PFSK-1 (cell line): ENCODE results near the gene ZHX3.

Source experiments
- FOXP2 ChIP-seq: optimal IDR thresholded peaks from 2 replicates; pipeline ENCODE3; 2011; ENCODE audit warnings: borderline replicate concordance, control low read depth, inconsistent platforms; ENCODE audit not compliant: insufficient read depth; ENCODE audit errors: extremely low read length, extremely low read depth
- POLR2AphosphoS5 ChIP-seq: IDR thresholded peaks from 2 replicates; pipeline ENCODE4 v1.6.1; 2012; ENCODE audit warnings: low read depth, mild to moderate bottlenecking, control low read depth, low read length, moderate library complexity
- SIN3A ChIP-seq: IDR thresholded peaks from 2 replicates; pipeline ENCODE4 v1.6.1; 2012; ENCODE audit warnings: mild to moderate bottlenecking, low read length, moderate library complexity, borderline replicate concordance; ENCODE audit not compliant: insufficient read depth
- TAF1 ChIP-seq: IDR thresholded peaks from 2 replicates; pipeline ENCODE4 v1.6.1; 2012; ENCODE audit warnings: low read length, control low read depth, borderline replicate concordance; ENCODE audit not compliant: insufficient read depth
- TF ChIP-seq, protein P1 (sequence below), 2 experiments: IDR thresholded peaks; 2 replicates each; pipeline versions ENCODE4 v1.6.1 to v1.8.0; 2011 to 2012; ENCODE audit warnings: low read depth in 2 of 2, low read length in 2 of 2, control low read depth in 1 of 2, inconsistent platforms in 1 of 2, mild to moderate bottlenecking in 1 of 2, moderate library complexity in 1 of 2; ENCODE audit not compliant: insufficient read depth in 1 of 2

Gene ZHX3

GRCh38 chr20:41142919-41143318 is 174.6 kb downstream of the ZHX3 start:
- no peak for TF ChIP-seq FOXP2
- TF ChIP-seq TAF1 = no peak
- TF ChIP-seq SIN3A = no peak
- TF ChIP-seq POLR2AphosphoS5 = no peak
- TF ChIP-seq, protein P1, sequence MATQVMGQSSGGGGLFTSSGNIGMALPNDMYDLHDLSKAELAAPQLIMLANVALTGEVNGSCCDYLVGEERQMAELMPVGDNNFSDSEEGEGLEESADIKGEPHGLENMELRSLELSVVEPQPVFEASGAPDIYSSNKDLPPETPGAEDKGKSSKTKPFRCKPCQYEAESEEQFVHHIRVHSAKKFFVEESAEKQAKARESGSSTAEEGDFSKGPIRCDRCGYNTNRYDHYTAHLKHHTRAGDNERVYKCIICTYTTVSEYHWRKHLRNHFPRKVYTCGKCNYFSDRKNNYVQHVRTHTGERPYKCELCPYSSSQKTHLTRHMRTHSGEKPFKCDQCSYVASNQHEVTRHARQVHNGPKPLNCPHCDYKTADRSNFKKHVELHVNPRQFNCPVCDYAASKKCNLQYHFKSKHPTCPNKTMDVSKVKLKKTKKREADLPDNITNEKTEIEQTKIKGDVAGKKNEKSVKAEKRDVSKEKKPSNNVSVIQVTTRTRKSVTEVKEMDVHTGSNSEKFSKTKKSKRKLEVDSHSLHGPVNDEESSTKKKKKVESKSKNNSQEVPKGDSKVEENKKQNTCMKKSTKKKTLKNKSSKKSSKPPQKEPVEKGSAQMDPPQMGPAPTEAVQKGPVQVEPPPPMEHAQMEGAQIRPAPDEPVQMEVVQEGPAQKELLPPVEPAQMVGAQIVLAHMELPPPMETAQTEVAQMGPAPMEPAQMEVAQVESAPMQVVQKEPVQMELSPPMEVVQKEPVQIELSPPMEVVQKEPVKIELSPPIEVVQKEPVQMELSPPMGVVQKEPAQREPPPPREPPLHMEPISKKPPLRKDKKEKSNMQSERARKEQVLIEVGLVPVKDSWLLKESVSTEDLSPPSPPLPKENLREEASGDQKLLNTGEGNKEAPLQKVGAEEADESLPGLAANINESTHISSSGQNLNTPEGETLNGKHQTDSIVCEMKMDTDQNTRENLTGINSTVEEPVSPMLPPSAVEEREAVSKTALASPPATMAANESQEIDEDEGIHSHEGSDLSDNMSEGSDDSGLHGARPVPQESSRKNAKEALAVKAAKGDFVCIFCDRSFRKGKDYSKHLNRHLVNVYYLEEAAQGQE (IDR thresholded peaks at IDR 0.05; ENCODE audit: insufficient read depth in 1 of 2, low read depth in 2 of 2, low read length in 2 of 2) = no peak

DNA sequence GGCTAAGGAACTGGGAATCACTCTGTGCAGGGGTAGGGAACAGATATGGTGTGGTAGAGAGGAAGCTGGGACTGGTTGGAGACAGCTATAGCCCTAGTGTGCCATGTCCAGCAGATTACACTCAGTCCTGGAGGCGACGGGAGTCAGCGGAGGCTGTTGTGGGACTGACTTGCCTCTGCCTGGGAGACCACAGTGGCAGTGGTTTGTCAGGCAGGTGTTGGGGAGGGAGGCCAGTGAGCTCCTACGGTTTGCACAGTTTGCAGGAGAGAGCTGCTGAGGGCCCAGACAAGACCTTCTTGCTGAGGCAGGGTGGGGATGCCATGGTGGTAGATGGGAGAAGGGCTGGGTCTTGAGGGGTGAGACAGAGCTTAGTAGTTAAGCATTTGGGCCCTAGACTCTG is 175.3 kb downstream of the ZHX3 start:
- no peak for TF ChIP-seq TAF1
- TF ChIP-seq, protein P1 (IDR thresholded peaks at IDR 0.05; ENCODE audit: insufficient read depth in 1 of 2, low read depth in 2 of 2, low read length in 2 of 2) = no peak
- no peak for TF ChIP-seq POLR2AphosphoS5
- TF ChIP-seq SIN3A = no peak
- no peak for TF ChIP-seq FOXP2

DNA sequence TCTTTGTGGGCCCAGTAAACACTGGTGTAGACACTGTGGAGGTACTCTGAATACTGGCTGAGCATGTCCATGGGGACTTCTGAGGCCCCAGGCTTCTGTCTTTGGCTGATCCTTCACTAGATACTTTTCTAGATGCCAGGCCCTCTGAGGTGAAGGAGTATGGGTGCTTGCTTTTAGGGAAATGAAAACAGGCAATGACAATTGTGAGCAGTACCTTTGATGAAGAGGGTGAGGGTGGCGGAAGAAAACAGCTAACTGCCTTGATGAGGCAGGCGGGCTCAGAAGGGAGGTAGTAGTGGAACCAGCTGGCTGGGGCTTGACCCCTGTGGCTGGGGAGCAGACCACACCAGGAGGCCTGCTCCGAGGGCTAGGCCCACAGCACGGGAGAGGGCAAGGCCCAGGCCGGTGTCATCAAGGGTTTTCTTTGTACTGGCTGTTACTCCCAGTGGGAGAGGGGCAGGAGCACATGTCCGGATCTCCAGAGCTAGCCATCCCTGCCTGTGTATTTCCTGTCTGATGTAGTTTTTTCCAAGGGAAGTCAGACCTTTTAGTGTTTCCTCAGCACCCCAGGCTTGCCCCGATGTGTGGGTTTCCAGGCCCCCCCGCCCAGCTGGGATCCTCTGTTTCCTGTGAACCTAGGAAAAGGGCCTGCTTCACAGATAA is 176.2 kb downstream of the ZHX3 start:
- TF ChIP-seq, protein P1 (IDR thresholded peaks at IDR 0.05; ENCODE audit: insufficient read depth in 1 of 2, low read depth in 2 of 2, low read length in 2 of 2) = no peak
- no peak for TF ChIP-seq FOXP2
- no peak for TF ChIP-seq SIN3A
- no peak for TF ChIP-seq TAF1
- TF ChIP-seq POLR2AphosphoS5 = no peak

GRCh38 chr20:41140226-41141133 is 177.1 kb downstream of the ZHX3 start:
- TF ChIP-seq, protein P1 (IDR thresholded peaks at IDR 0.05; ENCODE audit: insufficient read depth in 1 of 2, low read depth in 2 of 2, low read length in 2 of 2) = no peak
- TF ChIP-seq POLR2AphosphoS5 (no peak), FOXP2 (no peak), SIN3A (no peak), TAF1 (no peak)
